ENCODE data around the gene TDG. TPM values are rescaled to one million over a fixed set of nuclear protein-coding genes. Genes with fewer than 3 reads are reported as not detected.
A peak's percentile ranks its signal among the peaks of the same experiment; 100 is the strongest.

The TDG gene
- total RNA-seq, 1 experiment from 2014 or later, result 70.3 TPM

DNA sequence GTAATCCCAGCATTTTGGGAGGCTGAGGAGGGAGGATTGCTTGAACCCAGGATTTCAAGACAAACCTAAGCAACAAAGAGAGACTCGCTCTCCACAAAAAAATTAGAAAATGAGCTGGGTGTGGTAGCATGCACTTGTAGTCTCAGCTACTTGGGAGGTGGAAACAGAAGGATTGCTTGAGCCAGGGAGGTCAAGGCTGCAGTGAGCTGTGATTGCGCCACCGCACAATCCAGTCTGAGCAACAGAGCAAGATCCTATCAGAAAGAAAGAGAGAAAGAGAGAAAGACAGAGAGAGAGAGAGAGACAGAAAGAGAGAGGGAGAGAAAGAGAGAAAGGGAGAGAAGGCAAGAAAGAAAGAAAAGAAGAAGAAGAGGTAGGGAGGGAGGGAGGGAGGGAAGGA, 37.0 kb downstream of the TDG start:
- no peak overlapping the region for H2AK5ac ChIP-seq (ENCODE audit: insufficient read length, low read length)
- H3K4me1 ChIP-seq (ENCODE audit: insufficient read depth, low read length), result no peaks in the 10 kb centered on the region
- no peak overlapping the region for H2BK20ac ChIP-seq (ENCODE audit: low read depth, low read length, poor library complexity, severe bottlenecking)
- Mint-ChIP-seq H3K4me1 (peaks cover 0 to 2% of the 10 kb centered on the region in 2 experiments; a peak in 1 of 4 replicates), H3K9me3 (no peaks in the 10 kb centered on the region), H3K27me3 (ENCODE audit: low read depth) (peaks cover 1% of the 10 kb centered on the region), H3K27ac (peak overlapping the region in 1 of 3 experiments; percentile 50; a peak in 1 of 7 replicates), H3K36me3 (ENCODE audit: insufficient read depth in 1 of 3, low read depth in 3 of 3) (no peaks in the 10 kb centered on the region), H3K4me3 (no peak overlapping the region)
- no peak overlapping the region for H4K5ac ChIP-seq (ENCODE audit: insufficient read length, low read depth, low read length)
- no peak for DNase-seq
- no peaks in the 10 kb centered on the region for H3K27me3 ChIP-seq (ENCODE audit: insufficient read depth, low read length)
- no CpG with 5 or more reads among the region's 3 CpGs for WGBS (ENCODE audit: extremely low coverage, insufficient read length, low lambda C conversion rate)
- H4K91ac ChIP-seq (ENCODE audit: insufficient read length, low read depth, low read length), result no peak overlapping the region
- H3K56ac ChIP-seq (ENCODE audit: insufficient read length, low read depth, low read length), result no peak overlapping the region
- no peak overlapping the region for H2BK5ac ChIP-seq (ENCODE audit: insufficient read length, low read length)
- no peaks in the 10 kb centered on the region for H3K9me3 ChIP-seq (ENCODE audit: control insufficient read depth, low read depth, low read length)
- no peak overlapping the region for H3K4ac ChIP-seq (ENCODE audit: low read depth, low read length)
- no peak overlapping the region for H2BK12ac ChIP-seq (ENCODE audit: insufficient read length, low read depth, low read length)
- H4K8ac ChIP-seq (replicated peaks; ENCODE audit: insufficient read length, low read depth, low read length), result no peak overlapping the region
- no peaks in the 10 kb centered on the region for H3K79me2 ChIP-seq (ENCODE audit: insufficient read depth, low read length)
- no peak overlapping the region for H2BK15ac ChIP-seq (ENCODE audit: low read depth, low read length)
- no peak overlapping the region for H3K14ac ChIP-seq (ENCODE audit: insufficient read depth, low read length)
- H3K18ac ChIP-seq (ENCODE audit: insufficient read length, low read depth, low read length), result no peak overlapping the region
- H3K4me2 ChIP-seq (ENCODE audit: insufficient read depth, insufficient read length, low read length), result no peak overlapping the region
- no peak overlapping the region for H2BK120ac ChIP-seq (ENCODE audit: low read depth, low read length, poor library complexity, severe bottlenecking)
- H3K23ac ChIP-seq (ENCODE audit: insufficient read length, low read depth, low read length), result no peak overlapping the region
- TF ChIP-seq, protein P1, sequence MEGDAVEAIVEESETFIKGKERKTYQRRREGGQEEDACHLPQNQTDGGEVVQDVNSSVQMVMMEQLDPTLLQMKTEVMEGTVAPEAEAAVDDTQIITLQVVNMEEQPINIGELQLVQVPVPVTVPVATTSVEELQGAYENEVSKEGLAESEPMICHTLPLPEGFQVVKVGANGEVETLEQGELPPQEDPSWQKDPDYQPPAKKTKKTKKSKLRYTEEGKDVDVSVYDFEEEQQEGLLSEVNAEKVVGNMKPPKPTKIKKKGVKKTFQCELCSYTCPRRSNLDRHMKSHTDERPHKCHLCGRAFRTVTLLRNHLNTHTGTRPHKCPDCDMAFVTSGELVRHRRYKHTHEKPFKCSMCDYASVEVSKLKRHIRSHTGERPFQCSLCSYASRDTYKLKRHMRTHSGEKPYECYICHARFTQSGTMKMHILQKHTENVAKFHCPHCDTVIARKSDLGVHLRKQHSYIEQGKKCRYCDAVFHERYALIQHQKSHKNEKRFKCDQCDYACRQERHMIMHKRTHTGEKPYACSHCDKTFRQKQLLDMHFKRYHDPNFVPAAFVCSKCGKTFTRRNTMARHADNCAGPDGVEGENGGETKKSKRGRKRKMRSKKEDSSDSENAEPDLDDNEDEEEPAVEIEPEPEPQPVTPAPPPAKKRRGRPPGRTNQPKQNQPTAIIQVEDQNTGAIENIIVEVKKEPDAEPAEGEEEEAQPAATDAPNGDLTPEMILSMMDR (conservative IDR thresholded peaks at IDR 0.05), result no peak
- no peaks in the 10 kb centered on the region for H3K23me2 ChIP-seq (ENCODE audit: insufficient read length, low read depth, low read length, poor library complexity, severe bottlenecking)
- H2AFZ ChIP-seq (ENCODE audit: low read length), result no peak overlapping the region
- no peak overlapping the region for H3K9ac ChIP-seq (ENCODE audit: extremely low read depth, insufficient read length, low read length)
- no peaks in the 10 kb centered on the region for H4K20me1 ChIP-seq (ENCODE audit: control insufficient read depth, insufficient read depth, insufficient read length)
- no peaks in the 10 kb centered on the region for H3K79me1 ChIP-seq (ENCODE audit: insufficient read depth, low read depth, low read length, poor library complexity, severe bottlenecking)
- H3K27ac ChIP-seq (ENCODE audit: insufficient read length, low read depth, low read length), result no peak overlapping the region
- no peak overlapping the region for H3T11ph ChIP-seq (ENCODE audit: low read length)

Data from H9 (cell line).